HT-29 (cell line): Measurements from ENCODE around the gene CAMTA1. TPM values are rescaled to one million over a fixed set of nuclear protein-coding genes. Genes with fewer than 3 reads are reported as not detected.
"Not testable (repeated sequence)": the region's sequence is repeated elsewhere in the genome, so short reads cannot be mapped to it uniquely, and the experiment has no call there.

Experiments used
- DNase-seq: peaks from one replicate; pipeline ENCODE4 v3.0.0-alpha.2; 2015; ENCODE audit warnings: low spot score
- total RNA-seq: library from RNA; depleted of rRNA; stranded (reverse); fragments of >200 nt; shearing (Covaris generic); gene quantifications from 2 replicates; pipeline ENCODE4 v1.2.3, GENCODE V29; 2014

CAMTA1 gene
- total RNA-seq, 1 experiment from 2014 or later = 62.2 TPM

GRCh38 chr1:7586031-7586941 lies 801.0 kb downstream of the CAMTA1 start:
- no peak for DNase-seq

- no peak for DNase-seq
Observed at GRCh38 chr1:7587108-7587772, 802.0 kb downstream of the CAMTA1 start.

- DNase-seq = no peak
Observed at GRCh38 chr1:7587773-7588456, 802.7 kb downstream of the CAMTA1 start.

- DNase-seq = no peak
Observed at GRCh38 chr1:7588457-7588827, 803.2 kb downstream of the CAMTA1 start.

- no peak for DNase-seq
Observed at GRCh38 chr1:7589080-7589735, 804.0 kb downstream of the CAMTA1 start.

- DNase-seq = no peak
Observed at GRCh38 chr1:7589774-7590425, 804.6 kb downstream of the CAMTA1 start.

- no peak for DNase-seq
Observed at GRCh38 chr1:7590426-7590790, 805.2 kb downstream of the CAMTA1 start.

GRCh38 chr1:7591565-7591964 lies 806.3 kb downstream of the CAMTA1 start:
- DNase-seq = no peak

GRCh38 chr1:7592120-7592798 lies 807.0 kb downstream of the CAMTA1 start:
- no peak for DNase-seq

GRCh38 chr1:7594002-7594713 lies 808.9 kb downstream of the CAMTA1 start:
- DNase-seq = no peak

GRCh38 chr1:7594714-7595295 lies 809.6 kb downstream of the CAMTA1 start:
- DNase-seq = no peak

GRCh38 chr1:7595336-7595735 lies 810.1 kb downstream of the CAMTA1 start:
- no peak for DNase-seq

GRCh38 chr1:7596126-7596965 lies 811.1 kb downstream of the CAMTA1 start:
- DNase-seq = no peak

GRCh38 chr1:7598058-7598457 lies 812.8 kb downstream of the CAMTA1 start:
- not testable (repeated sequence) for DNase-seq

GRCh38 chr1:7604906-7605305 lies 819.7 kb downstream of the CAMTA1 start:
- DNase-seq = not testable (repeated sequence)

GRCh38 chr1:7606096-7606495 lies 820.8 kb downstream of the CAMTA1 start:
- no peak for DNase-seq

- DNase-seq = no peak
Observed at GRCh38 chr1:7607097-7607496, 821.8 kb downstream of the CAMTA1 start.

- DNase-seq = no peak
Observed at GRCh38 chr1:7608628-7609305, 823.5 kb downstream of the CAMTA1 start.
